Astrocyte of the cerebellum (primary cell): ENCODE measurements around the gene PGPEP1.

Experiments used
- DNase-seq: peaks from one replicate; pipeline ENCODE4 v3.0.0-alpha.2; 2011; ENCODE audit warnings: low read depth
- H3K4me3 ChIP-seq: 2 replicates; pipeline ENCODE4 v1.5.1; 2011; ENCODE audit warnings: mild to moderate bottlenecking, low read depth, low read length, moderate library complexity
- in situ Hi-C: cut with HindIII; loops from 2 replicates; pipeline ENCODE4 v1.10.0; 2017; ENCODE audit warnings: low sequenced_read_pairs
- TF ChIP-seq, protein P1 (sequence below): IDR thresholded peaks from 2 replicates; pipeline ENCODE4 v1.5.1; 2012; ENCODE audit warnings: low read length, low read depth, moderate library complexity, mild to moderate bottlenecking; ENCODE audit errors: missing control alignments

PGPEP1 gene

DNA sequence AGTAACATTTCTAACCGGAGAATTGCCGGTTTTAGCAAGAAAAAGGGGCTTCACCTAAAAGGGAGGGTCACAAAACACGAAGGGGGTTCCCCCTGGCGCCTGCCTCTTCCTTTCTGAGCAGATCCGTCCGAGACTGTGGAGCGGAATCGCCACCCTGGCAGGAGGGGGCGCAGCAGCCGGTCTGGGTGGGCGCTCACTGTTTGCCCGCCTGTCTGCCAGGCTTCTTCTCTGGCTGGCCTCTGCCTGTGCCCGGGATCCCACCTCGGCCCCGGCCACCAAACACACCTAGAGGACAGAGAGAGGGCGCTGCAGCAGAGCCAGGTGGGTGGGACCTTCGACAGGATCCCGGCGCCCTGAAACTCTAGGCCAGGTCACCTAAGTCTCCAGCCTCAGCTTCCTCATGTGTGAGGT lies 33.1 kb upstream of the PGPEP1 start:
- TF ChIP-seq, protein P1, sequence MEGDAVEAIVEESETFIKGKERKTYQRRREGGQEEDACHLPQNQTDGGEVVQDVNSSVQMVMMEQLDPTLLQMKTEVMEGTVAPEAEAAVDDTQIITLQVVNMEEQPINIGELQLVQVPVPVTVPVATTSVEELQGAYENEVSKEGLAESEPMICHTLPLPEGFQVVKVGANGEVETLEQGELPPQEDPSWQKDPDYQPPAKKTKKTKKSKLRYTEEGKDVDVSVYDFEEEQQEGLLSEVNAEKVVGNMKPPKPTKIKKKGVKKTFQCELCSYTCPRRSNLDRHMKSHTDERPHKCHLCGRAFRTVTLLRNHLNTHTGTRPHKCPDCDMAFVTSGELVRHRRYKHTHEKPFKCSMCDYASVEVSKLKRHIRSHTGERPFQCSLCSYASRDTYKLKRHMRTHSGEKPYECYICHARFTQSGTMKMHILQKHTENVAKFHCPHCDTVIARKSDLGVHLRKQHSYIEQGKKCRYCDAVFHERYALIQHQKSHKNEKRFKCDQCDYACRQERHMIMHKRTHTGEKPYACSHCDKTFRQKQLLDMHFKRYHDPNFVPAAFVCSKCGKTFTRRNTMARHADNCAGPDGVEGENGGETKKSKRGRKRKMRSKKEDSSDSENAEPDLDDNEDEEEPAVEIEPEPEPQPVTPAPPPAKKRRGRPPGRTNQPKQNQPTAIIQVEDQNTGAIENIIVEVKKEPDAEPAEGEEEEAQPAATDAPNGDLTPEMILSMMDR, result no peak
- H3K4me3 ChIP-seq, result no peak overlapping the region
- in situ Hi-C loops, result no loop called here
- DNase-seq, result no peak

DNA sequence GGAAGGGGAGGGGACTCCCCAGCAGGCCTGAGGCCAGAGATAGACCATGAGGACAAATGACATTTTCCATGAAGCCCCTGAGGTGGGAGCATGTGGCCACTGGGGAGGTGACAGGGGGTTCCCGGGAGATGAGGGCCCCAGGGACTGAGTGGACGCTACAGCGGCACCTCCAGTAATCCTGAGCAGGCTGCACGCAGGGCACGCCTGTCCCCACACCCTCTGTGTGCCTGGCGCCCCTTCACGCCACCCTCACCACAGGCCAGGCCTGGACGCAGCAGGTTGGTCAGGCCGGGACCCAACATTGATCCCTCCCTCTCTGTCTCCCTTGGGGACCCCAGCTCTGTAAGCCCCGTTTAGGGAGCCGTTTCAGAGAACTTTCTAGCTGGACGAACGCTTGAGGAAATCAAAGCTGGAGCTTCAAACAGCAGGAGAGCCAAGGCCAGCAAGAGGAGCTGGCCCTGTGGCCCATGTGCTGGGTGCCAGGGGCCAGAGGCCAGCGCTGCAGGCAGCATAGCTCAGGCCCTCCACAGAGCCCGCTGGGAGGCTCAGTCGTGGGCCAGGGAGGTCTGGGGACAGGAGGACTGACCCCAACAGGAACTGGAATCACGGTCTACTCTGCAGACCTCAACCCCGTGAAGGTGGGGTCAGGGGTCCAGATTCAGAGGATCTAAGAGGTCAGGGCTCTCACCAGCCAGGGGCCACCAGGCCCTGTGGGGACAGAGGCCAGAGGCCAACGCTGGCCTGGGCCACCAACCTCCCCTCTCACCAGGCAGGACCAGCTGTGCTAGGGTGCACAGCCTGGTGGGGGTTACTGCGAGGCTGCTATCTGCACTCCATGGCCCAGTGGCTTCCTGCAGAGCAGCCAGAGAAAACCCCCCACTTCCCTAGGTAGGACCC lies 32.1 kb upstream of the PGPEP1 start:
- no peak for DNase-seq
- TF ChIP-seq, protein P1, result no peak
- H3K4me3 ChIP-seq, result no peak overlapping the region
- in situ Hi-C loops, result no loop called here

DNA sequence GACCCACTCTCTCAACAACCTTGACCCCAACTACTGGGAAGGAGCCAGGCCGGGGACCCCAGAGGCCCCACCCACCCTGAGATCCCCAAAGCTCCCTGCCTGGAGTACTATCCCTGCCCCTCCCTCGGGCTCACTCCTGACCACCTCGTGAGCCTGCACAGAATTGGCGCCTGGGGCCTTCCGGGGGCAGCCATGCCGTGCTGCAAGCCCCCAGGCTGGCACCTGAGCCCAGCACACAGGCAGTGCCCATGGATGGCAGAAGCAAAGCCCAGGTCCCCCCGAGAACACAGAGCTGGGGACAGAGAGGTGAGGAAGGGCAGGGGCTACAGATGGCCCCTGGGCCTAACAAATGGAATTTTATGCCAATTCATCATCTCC lies 31.5 kb upstream of the PGPEP1 start:
- no peak for DNase-seq
- in situ Hi-C loops, result no loop called here
- no peak overlapping the region for H3K4me3 ChIP-seq

DNA sequence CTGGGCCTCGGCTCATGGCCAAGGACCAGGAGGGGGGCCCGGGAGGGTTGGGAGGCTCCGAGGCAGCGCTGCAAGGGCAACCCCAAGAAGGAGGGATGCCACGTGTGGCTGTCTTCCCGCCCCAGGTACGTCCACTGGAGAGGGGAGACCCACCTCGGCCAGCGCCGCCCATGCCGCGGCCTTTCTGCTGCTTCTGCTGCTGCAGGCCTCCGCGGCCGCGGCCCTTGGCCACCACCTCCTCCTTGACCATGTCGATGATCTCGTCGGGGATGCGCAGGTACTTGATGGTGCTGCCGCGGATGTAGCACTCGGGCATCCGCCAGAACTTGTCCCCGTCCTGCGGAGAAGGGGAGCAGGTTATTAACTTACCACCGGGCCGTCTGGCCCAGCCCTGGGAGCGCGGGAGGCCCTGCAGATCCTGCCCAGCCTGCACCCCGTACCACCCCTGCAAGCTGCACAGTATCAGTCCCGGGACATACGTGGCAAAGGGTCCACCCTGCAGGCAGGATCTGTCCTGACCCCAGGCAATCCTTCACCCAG lies 30.8 kb upstream of the PGPEP1 start:
- no peak for DNase-seq
- in situ Hi-C loops, result no loop called here
- TF ChIP-seq, protein P1, result no peak
- H3K4me3 ChIP-seq, result no peak overlapping the region

More for the DNA sequence above, 31.5 kb upstream of the PGPEP1 start:
- TF ChIP-seq, protein P1, result no peak

DNA sequence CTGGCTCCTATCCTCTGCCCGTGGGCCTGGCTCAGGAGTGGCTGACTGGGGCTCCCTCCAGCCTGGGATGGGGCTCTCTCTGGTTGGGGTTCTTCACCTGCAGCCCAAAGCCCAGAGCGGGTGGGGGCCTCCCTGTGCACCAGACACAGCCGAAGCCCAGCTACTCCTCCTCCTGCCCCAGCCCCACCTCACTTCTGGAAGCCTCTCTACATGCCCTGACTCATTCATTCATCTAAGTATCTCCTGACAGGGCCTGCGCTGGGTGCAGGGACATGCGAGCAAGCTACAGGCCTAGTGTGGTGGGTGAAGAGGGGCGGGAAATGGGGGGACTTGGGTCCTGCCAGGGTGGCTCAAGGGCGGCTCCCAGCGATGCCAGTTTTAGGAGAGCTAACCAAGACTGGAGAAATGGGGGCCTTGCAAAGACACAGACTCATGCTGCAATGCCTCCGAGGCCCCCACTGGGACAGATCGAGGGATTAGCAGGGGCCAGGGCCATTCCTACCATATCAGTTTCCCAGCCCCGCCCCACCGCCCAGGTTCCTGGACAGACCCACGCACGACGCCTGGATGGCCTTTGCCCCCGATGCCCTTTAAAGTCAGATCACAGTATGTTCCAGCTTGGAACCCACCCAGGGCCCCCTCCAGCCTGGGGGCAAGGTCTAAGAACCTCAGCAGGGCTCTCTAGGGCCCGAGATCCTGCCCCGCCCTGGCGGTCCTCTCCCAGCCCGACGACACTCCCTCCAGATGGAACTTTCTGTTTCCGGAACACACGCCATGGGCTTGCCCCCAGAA lies 30.1 kb upstream of the PGPEP1 start:
- in situ Hi-C loops, result no loop called here
- TF ChIP-seq, protein P1, result no peak
- no peak overlapping the region for H3K4me3 ChIP-seq
- no peak for DNase-seq

DNA sequence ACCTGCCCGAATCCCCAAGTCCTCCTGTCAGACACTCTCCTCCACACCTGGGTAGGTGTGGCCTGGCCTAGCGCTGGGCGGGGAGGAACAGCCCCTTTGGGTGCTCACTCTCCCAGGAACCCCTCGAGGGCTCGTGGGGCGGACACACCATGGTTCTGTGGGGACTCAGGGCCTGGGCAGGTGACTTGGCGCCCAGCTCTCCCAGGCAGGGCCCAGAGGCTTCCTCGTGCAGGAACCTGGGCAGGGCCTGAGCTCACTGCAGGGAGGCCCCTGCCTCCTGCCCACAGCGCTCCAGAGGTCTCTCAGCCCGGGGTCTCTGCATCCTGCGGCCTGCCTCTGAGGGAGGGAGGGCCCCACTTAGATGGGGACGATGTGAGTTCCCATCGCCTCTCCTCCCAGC lies 29.4 kb upstream of the PGPEP1 start:
- in situ Hi-C loops, result no loop called here
- no peak for DNase-seq
- no peak overlapping the region for H3K4me3 ChIP-seq
- TF ChIP-seq, protein P1, result no peak
